GM21360 (cell line): Measurements from ENCODE around the gene NCOA6.
A peak's percentile ranks its signal among the peaks of the same experiment; 100 is the strongest.

ENCODE experiments used
- ATAC-seq: cut with Tn5 transposase; IDR thresholded peaks from one replicate; pipeline ENCODE4 v1.9.1; 2021; ENCODE audit warnings: mild to moderate bottlenecking, moderate library complexity; ENCODE audit not compliant: unreplicated experiment

Gene NCOA6

DNA sequence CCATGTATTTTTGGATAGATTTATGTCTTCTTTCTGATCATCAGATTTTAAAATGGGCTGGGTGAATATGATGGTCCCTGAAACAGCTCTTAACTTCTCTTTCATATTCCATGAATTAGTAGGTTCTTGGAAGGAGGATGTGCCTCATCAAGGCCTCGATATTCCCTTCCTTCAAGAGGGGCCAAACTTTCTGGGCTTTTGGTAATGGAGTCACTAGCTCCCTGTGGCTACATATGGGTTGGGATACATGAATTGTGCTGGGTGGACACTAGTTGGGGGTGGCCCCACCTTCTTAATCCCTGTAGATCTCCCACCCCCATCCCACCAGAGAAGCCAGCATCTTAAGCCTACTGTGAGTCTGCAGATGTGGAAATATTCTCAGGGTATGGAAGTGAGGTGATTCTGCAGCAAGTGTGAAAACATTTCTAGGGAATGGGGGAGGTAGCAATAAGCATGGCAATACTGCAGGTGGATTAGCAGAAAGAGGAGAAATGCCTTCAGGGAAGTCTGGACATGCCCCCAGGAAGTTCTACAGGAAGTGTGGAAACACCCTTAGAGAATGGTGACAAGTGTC, 119.1 kb downstream of the NCOA6 start:
- no peak for ATAC-seq

DNA sequence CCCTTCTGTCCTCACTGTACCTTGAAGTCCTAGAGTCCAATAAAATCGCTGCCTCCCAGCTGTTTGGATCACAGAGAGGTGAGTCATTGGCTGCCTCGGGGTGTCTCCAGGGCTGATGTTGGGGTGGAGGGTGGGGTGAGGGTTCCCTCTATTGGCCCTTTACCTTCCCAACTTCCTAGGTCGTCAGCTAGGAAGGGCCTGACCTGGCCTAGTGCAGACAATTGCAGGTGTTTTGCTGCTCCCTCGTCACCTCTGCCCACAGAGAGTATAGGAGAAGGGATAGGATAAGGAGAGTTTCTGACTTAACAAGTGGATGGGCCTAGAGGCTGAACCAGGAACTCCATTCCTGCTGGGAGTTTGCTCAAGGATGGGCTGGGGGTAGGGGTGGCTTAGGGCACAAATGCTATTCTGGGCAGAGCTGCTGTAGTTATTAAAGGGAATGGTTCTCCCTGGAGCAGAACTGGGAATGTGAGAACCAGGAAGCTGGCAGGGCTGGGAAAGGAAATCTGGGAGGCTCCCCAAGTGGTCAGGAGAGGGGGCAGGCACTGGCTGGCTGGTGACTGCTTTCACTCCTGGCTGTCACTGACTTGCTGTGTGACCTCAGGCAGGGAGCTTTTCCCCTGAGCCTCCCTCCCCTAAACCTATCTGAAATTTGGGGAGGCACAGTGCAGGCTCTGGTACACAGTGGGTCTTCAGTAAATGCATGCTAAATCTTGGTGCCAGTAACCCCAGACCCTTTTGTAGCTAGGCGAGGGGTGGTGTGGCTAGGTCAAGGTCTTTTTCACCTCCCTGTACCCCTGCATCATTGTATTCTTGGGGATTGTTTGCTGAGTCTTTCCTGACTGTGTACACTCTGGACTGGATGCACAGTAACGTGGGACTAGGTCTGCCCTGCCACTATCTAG, 119.8 kb downstream of the NCOA6 start:
- ATAC-seq: no peak

DNA sequence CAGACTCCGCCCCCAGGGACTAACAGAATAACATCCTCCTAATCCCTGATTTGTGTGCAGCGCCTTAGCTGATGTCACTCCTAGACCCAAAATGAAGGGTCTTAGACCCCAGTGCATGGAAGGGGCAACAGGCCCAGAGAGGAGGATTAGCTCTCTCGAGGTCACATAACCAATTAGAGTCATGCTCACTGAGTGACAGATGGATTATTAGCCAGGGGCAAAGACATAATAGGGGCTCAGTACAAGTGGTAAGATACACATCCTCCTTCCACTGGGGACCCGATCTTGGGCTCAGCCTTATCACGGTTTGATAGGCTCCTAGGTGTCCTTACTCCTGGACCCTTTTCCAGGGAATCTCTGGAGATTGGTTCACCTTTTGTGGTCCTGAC, 120.4 kb downstream of the NCOA6 start:
- ATAC-seq: no peak

DNA sequence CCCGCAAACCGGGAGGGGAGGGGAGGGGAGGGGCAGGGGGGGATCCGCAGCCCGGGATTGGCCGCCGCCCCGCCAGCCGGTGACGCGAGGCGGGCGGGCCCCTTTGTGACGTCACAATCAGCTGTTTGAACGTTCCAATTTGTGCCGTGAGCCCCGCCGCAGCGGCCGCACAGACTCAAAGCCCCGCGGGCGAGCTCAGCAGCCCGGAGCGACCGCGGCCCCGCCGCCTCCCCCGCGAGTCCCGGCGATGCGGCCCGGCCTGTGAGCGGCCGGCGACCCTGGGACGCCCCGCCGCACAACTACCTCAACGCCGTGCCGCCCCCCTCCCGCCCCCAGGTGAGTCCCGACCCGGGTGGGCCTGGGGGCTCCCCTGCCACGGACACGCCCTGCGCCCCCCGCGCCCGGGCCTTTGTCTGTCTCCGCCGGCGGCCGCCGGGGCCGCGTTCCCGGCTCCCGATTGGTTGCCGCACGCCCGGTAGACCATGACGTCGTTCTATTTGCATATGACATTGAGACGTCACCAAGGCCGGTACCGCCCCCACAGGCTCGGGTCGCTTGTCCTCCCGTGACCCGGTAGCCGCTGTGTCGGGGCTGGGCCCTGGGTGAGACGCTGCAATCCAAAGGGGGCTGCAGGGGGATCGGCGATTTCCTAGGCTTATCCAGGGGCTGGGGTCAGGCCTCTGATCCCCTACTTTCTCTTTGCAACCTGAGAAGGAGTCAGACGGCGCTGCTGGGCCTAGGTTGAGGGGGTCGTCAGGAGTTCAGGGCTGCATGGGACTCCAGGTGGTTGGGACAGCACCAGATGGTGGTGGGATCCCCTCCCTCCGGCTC, 121.1 kb downstream of the NCOA6 start, which contains the start of gene TP53INP2:
Gene TP53INP2 (plus strand): TSS at position 168 of the 831 bp plus-strand sequence. CDS start 4,396 bp downstream, outside the sequence.
- peak; percentile 43 for ATAC-seq

DNA sequence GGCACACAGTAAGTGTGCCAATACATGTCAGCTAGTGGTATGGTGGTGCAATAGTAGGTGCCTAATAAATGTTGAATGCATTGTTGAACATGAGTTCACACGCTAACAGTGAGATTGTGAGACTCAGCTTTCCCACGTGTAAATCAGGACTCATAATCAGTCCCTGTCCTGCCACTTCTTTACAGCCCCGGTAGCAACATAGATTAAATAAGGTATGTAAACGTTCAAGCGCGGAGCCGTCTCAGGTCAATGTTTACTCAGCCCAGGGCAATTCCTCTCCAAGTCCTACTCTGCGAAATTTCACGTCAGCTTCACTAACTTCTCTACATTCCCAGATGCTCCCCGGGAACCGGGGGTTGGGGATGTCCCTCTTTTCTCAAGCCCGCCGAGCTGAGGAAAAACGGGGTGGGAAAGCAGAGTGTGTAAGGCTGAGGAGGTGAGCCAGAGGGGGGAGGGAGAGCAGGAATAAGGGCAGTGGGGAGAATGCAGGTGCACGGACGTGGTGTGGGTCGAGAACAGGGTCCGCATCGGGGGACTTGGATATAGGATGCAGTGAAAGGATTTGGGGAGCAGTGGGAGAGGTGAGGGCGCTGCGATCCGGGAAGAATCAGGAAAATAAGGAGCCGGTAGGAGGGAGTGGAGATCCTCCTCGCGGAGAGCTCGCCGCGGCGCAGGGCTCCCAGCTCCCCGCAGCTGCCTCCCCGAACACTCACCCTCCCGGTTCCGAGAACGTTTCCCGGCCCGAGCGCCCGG, 121.9 kb downstream of the NCOA6 start:
- no peak for ATAC-seq

DNA sequence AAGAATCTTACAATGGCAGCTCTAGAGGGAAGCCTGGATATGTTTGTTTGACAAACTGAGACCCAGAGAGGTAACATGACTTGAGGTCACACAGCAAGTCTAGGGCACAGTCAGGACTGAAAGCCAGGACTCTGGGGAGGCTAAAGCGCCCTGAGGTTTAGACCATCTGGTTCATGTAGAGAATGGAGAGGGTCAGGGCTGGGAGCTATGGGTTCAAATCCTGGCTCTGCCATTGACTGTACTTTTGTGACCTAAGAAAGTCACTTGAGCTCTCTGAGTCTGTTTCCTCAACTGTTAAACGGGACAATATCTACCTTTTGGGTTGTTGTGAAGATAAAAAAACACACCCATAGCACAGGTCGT, 122.4 kb downstream of the NCOA6 start:
- no peak for ATAC-seq

DNA sequence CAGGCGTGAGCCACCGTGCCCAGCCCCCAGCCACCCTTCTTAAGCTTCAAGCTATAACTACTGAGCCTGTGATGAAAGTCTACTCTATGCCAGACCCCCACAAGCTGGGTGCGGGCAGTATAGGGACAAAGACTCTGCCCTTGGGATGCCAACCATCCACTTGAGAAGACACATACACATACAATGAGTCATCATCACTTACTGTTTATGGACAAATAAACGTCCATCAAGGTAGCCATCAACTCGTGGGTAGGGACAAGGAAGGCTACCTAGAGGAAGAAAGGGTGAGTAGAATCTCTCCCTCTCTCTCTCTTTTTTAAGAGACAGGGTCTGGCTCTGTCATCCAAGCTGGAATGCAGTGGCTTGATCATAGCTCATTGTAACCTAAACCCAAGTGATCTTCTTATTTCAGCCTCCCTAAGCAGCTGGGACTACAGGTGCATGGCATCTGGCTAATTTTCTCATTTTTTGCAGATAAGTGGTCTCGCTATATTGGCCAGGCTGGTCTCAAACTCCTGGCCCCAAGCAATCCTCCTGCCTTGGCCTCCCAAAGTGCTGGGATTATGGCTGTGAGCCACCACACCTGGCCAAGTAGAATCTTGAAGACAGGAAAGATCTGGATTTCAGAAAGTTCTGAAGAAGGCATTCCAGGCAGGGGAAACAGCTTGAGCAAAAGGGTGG, 123.9 kb downstream of the NCOA6 start:
- no peak for ATAC-seq

DNA sequence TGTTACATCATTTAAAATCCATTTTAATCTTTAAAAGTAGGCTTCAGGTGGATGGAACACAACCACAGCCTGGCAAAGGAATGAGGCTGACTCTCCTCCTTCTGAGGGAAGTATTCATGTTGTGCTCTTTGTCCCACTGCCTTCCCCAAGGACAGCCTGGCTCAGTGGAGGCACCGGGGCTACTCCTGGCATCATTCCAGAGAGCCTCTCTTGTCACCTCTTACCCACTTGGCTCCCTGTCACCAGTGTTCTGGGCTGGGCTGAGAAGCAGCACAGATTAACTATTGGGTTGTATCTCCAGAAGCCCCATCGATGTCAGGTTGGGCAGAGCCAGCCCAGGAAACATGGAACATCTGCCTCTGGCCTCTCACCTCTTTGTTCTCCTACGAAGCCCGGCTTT, 132.0 kb downstream of the NCOA6 start:
- ATAC-seq: no peak

DNA sequence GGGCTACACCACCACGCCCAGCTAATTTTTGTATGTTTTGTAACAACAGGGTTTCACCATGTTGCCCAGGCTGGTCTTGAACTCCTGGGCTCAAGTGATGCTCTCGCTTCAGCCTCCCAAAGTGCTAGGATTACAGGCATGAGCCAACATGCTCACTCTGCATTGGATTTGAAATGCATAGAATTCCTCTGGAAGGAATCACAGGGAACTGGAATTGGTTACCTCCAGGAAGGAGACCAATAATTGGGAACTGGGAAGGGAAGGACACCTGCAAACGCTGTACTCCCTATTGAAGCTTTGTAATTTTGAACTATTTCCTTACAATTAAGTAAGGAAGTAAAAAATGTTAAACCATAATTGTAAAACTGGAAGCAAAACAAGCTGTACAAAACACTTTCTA, 133.6 kb downstream of the NCOA6 start:
- ATAC-seq: no peak

DNA sequence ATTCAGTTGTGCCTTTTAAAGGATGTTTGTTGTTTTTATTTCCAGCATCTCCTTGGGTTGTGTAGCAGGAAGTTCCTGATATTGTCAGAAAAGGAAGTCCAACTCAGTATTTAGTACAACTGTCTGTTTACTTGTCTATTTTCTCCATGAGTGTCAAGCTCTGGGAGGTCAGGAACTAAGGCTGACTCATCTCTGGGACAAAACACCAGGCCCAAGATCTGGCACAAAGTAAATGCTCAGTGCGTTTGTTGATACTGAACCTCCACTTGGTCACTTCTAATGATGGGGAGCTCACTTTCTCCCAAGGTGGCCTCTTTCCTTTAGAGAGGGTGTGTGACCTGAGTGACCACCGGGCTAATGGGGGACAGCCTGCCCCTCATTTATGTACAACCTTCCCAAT, 136.0 kb downstream of the NCOA6 start:
- ATAC-seq: no peak

DNA sequence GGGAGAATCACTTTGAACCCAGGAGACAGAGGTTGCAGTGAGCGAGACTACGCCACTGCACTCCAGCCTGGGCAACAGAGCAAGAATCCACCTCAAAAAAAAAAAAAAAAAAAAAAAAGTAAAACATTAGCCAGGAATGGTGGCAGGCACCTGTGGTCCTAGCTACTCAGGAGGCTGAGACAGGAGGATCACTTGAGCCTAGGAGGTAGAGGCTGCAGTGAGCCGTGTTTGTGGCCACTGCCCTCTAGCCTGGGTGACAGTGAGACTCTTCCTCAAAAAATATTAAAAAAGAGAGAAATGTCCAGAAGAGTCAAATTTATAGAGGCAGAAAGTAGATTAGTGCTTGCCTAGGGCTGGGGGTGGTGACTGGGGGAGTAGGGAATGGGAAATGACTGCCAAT, 141.8 kb downstream of the NCOA6 start:
- no peak for ATAC-seq

DNA sequence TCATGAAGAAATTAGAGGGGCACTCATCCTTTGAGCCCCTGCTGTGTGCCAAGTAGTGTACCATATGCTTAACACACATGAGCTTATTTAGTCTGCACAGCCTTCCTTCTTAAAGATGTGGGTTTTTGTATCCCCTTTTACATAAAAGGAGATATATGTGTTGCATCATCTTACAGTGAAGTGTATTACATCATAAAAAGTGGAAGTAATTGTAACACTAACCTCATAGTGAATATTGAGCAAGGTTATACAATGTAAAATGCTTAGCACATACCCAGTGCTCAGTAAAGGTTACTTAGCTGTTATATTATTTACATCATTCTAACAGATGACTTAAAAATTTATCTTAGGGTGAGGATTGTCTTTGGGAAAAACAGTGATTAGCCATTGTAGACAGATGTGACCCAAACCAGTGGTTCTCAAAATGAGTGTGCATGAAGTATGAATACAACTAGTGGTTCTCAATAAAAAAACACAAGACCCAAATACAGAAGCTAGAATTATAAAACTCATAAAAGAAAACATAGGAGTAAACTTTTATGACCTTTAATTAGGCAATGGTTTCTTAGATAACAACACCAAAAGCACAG, 144.8 kb downstream of the NCOA6 start:
- no peak for ATAC-seq

DNA sequence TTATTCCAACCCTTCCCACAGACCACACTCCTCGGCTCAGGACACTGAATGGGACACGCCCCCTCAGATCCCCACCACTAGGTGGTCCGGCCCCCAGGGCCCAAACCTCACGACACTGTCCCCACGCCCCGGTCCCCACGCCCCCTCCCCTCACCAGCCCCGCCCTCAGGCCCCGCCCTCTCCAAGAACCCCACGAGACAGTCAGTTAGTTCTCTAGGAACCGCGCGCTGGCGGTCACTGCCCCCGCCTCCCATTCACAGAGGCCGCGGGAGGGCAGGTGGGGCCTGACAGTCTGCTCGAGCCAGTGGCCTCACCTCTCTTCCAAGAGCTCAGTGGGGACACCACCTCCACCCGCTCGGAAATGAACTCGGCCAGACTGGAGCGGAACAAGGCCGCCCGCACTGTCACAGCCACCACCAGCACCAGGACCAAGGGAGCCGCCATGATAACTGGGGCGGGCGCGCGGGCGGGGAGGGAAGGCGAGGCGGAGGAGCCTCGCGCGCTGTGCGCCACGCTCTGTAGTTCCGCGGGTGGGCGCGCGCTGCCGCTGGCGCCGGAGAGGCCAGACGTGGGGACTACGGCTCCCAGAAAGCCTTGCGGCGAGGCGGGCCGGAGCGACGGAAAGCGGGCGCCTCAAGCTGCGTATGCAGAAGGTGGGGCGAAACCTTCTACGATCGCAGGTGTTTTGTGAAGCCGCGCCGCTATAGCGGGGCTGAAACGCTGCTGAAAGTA, 148.6 kb downstream of the NCOA6 start, which contains the start of gene PIGU:
Gene PIGU (minus strand): TSS at position 451 of the 732 bp plus-strand sequence. CDS start 7 bp downstream, at position 444.
- peak; percentile 91 for ATAC-seq

DNA sequence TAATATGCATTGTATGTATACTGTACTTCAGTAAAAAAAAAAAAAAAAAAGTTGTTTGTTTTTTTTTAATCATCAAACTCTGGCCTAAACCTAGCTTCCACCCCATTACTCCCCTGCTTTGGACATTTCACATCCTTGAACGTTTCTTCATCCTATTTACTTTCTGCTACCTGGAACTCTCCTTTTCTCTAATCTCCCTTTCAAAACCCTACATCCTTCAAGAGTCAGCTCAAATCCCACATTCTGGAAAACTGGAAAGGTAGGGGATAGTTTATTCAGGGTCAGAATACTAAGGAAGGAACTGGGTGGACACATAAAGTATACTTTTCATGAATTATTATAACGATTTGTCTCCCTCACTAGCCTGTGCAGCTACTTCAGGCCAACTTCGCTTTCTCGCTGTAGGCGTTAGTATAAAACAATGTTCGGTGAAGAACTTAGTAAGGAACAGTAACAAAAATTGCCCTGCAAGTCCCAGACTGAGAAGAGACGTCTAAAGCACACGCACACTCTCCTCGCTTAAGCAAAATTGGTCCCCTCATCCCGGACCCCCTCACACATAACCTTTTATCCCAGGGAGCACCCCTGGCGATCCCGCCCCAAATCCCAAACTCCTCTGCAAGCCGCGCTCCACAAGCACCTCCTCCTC, 149.3 kb downstream of the NCOA6 start:
- ATAC-seq: no peak

DNA sequence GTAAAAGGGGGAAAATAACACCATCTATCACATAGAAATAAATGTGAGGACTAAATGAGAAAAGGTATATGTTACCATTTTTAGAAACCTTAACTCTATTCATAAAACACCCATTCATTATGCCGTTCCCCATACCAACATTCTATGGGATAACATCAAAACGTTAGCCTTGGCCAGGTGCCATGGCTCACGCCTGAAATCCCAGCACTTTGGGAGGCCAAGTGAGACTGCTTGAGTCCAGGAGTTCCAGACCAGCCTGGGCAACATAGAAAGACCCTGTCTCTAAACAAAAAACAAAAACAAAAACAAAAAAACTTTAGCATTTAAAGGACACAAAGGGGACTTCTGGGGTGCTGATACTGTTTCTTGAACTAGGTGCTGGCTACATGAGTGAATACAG, 149.9 kb downstream of the NCOA6 start:
- no peak for ATAC-seq

DNA sequence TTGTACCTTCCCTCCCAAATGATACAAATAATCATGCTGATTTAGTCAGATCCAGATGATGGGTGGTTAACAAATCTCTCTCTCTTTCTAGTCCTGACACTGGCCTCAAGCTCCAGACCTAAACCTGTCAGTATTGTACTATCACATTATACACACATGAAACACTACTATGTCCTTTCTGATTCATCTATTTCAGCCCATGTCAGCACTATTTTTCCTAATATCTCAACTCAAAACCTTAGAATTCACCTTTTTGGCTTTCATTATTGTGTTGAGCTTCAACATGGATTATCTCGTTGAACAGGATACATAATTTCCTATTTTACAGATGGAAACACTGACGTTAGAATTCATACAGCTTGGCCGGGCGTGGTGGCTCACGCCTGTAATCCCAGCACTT, 152.0 kb downstream of the NCOA6 start:
- ATAC-seq: no peak

DNA sequence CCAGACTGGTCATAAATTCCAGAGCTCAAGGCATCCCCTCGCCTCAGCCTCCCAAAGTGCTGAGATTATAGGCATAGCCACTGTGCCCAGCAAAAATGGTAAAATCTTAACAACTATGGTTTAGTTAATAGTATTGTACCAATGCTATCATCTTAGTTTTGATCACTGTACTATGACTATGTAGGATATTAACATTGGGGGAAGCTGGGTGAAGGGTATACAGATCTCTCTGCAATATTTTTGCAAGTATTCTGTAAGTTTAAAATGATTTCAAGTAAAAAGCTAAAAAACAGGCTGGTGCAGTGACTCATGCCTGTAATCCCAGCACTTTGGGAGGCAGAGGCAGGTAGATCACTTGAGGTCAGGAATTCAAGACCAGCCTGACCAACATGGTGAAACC, 156.4 kb downstream of the NCOA6 start:
- no peak for ATAC-seq
